ENCODE data around the gene SOX4. TPM values are rescaled to one million over a fixed set of nuclear protein-coding genes. Genes with fewer than 3 reads are reported as not detected.
"Not testable (repeated sequence)": the region's sequence is repeated elsewhere in the genome, so short reads cannot be mapped to it uniquely, and the experiment has no call there.

Gene SOX4
- 5.0 and 5.4 TPM in 2 replicates for total RNA-seq
- 6.0 TPM for total RNA-seq (2013)
- polyA plus RNA-seq = 3.5 and 3.9 TPM in 2 replicates
- 11.5 and 14.2 TPM in 2 replicates for polyA minus RNA-seq

DNA sequence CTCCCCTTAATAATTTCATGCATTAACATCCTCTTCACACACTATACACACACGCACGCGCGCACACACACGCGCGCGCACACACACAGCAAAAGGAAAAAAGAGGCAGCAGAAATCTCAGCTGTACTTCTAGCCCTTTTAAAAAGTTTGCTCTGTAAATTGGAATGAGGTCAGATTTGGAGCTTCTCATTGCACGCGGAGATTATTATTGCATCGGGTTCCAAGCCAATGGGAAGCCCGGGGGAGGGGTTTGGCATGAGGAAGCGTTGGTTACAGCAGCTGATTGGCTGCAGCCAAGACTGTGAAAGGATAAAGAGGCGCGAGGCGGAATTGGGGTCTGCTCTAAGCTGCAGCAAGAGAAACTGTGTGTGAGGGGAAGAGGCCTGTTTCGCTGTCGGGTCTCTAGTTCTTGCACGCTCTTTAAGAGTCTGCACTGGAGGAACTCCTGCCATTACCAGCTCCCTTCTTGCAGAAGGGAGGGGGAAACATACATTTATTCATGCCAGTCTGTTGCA lies at the start of gene SOX4:
TSS of gene SOX4 (plus strand) at position 340 of the 515 bp plus-strand sequence. CDS start 784 bp downstream, outside the sequence.
- Mint-ChIP-seq H3K4me3 (no peak within 1 kb of the TSS), H3K27ac (peak within 1 kb of the TSS; percentile 96), H3K4me1 (peaks cover 23% of the 10 kb centered on the region), H3K9me3 (ENCODE audit: insufficient read depth) (no peaks in the 10 kb centered on the region), H3K27me3 (peaks cover 10% of the 10 kb centered on the region)
- Histone ChIP-seq H3K4me1 (ENCODE audit: control insufficient read depth in 2 of 2, insufficient read depth in 2 of 2, low read length in 2 of 2) (peaks cover 23 to 31% of the 10 kb centered on the region in 2 donors), H3K36me3 (replicated peaks in 1 of 2; ENCODE audit: control extremely low read depth in 1 of 2, control insufficient read depth in 1 of 2, extremely low read depth in 1 of 2, insufficient read depth in 2 of 2, low read length in 1 of 2) (no peaks in the 10 kb centered on the region), H4K20me1 (ENCODE audit: control insufficient read depth, insufficient read depth, low read length, poor library complexity, severe bottlenecking) (no peaks in the 10 kb centered on the region), H3K4me2 (replicated peaks; ENCODE audit: low read depth, low read length, poor library complexity, severe bottlenecking) (peak within 1 kb of the TSS; percentile 91), H3K27me3 (replicated peaks in 1 of 4; ENCODE audit: control extremely low read depth in 1 of 4, control insufficient read depth in 3 of 4, insufficient read depth in 4 of 4, low read length in 3 of 4) (peaks cover 0 to 8% (median 0%) of the 10 kb centered on the region in 4 experiments), H3K27ac (ENCODE audit: low read length in 2 of 2) (peak within 1 kb of the TSS; percentile 50 to 62), H3K9ac (ENCODE audit: low read length) (peak within 1 kb of the TSS; percentile 79), H3K9me3 (ENCODE audit: control extremely low read depth in 1 of 3, control insufficient read depth in 2 of 3, insufficient read depth in 1 of 3, low read length in 2 of 3) (no peaks in the 10 kb centered on the region), H3K79me2 (ENCODE audit: control insufficient read depth, insufficient read depth, low read length) (peaks cover 14% of the 10 kb centered on the region), H3K4me3 (ENCODE audit: control extremely low read depth in 1 of 5, extremely low read depth in 1 of 5, insufficient read depth in 1 of 5, low read depth in 2 of 5, low read length in 4 of 5) (peak within 1 kb of the TSS; percentile 66 to 82 (median 71)), H2AFZ (ENCODE audit: insufficient read depth, low read depth, low read length, poor library complexity, severe bottlenecking) (peak within 1 kb of the TSS; percentile 91)
- POLR2A ChIA-PET = interaction anchor here (0.5 to 0.6 kb wide), 2 partner anchors 1191 to 1383 kb away, joined by 4 to 5 read pairs; no protein-coding TSS in a partner anchor
- DNase-seq (peak; percentile 91), ATAC-seq (ENCODE audit: low read depth) (peak; percentile 84)
- no peak for TF ChIP-seq EZH2 (IDR thresholded peaks at IDR 0.05; ENCODE audit: borderline replicate concordance, insufficient read depth, low read depth, low read length, poor library complexity, severe bottlenecking)
- intact Hi-C loops (cut with micrococcal nuclease) = loop anchor here (1.0 to 2.0 kb wide), 2 partner anchors 1059 to 1193 kb away; partner anchors contain the start of genes CDKAL1 and E2F3
- CTCF ChIA-PET = interaction anchor here (0.7 to 4.0 kb wide), 6 partner anchors 16 to 1065 kb away, joined by 3 to 48 read pairs (median 3); no protein-coding TSS in a partner anchor
- WGBS (ENCODE audit: insufficient coverage) = under 1% methylated on average over 8 of the region's 19 CpGs

DNA sequence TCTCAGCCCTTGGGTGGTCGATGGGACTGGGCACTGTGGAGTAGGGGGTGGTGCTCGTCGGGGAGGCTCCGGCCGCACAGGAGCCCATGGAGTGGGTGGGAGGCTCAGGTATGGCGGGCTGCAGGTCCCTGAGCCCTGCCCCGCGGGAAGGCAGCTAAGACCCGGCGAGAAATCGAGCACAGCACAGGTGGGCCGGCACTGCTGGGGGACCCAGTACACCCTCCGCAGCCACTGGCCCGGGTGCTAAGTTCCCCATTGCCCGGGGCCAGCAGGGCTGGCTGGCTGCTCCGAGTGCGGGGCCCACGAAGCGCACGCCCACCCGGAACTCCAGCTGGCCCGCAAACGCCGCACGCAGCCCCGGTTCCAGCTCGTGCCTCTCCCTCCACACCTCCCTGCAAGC lies 41.3 kb upstream of the SOX4 start:
- H3K27me3 ChIP-seq (replicated peaks in 1 of 4; ENCODE audit: control extremely low read depth in 1 of 4, control insufficient read depth in 3 of 4, insufficient read depth in 4 of 4, low read length in 3 of 4); H2AFZ ChIP-seq (ENCODE audit: insufficient read depth, low read depth, low read length, poor library complexity, severe bottlenecking); H3K27ac Mint-ChIP-seq; H3K4me2 ChIP-seq (replicated peaks; ENCODE audit: low read depth, low read length, poor library complexity, severe bottlenecking); POLR2A ChIA-PET; H3K36me3 ChIP-seq (replicated peaks in 1 of 2; ENCODE audit: control extremely low read depth in 1 of 2, control insufficient read depth in 1 of 2, extremely low read depth in 1 of 2, insufficient read depth in 2 of 2, low read length in 1 of 2); H3K9me3 Mint-ChIP-seq (ENCODE audit: insufficient read depth); DNase-seq; H3K27ac ChIP-seq (ENCODE audit: low read length in 2 of 2); H3K79me2 ChIP-seq (ENCODE audit: control insufficient read depth, insufficient read depth, low read length); intact Hi-C loops (cut with micrococcal nuclease); H3K4me1 ChIP-seq (ENCODE audit: control insufficient read depth in 2 of 2, insufficient read depth in 2 of 2, low read length in 2 of 2); H3K9ac ChIP-seq (ENCODE audit: low read length); H3K4me3 Mint-ChIP-seq; H4K20me1 ChIP-seq (ENCODE audit: control insufficient read depth, insufficient read depth, low read length, poor library complexity, severe bottlenecking); H3K27me3 Mint-ChIP-seq; H3K4me3 ChIP-seq (ENCODE audit: control extremely low read depth in 1 of 5, extremely low read depth in 1 of 5, insufficient read depth in 1 of 5, low read depth in 2 of 5, low read length in 4 of 5); H3K4me1 Mint-ChIP-seq; ATAC-seq (ENCODE audit: low read depth): not testable (repeated sequence)
- WGBS (ENCODE audit: insufficient coverage) = 97% methylated on average over 21 of the region's 27 CpGs
- peaks cover 4 to 22% (median 16%) of the 10 kb centered on the region in 3 donors for H3K9me3 ChIP-seq (ENCODE audit: control extremely low read depth in 1 of 3, control insufficient read depth in 2 of 3, insufficient read depth in 1 of 3, low read length in 2 of 3)
- CTCF ChIA-PET = interaction anchor here (0.6 kb wide), 1 partner anchor 13 kb away, joined by 3 read pairs; no protein-coding TSS in a partner anchor

All from B cell (primary cell).